ENCODE results near the gene TNFAIP8L3. TPM values are rescaled to one million over a fixed set of nuclear protein-coding genes. Genes with fewer than 3 reads are reported as not detected.

The TNFAIP8L3 gene
- total RNA-seq, 2 donors from 2014 or later: 33.3 to 42.0 TPM

DNA sequence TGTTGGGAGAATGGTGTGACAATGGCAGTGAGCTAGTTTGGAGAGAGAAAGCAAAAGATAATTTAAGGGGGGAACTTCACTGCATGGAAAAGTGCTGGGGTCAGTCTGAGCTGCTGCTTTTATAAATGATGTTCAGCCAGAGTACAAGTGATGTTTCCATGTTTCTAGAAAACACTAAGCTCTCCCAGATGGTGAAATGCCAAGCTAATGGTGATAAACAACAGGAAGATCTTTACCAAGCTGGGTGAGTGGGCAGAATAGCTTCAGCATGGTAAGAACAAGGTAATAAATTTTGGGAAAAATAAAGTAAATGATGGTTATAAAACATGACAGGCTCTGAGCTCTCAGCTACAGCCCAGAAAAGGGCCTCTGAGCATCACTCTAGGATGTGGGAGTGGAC lies 29.4 kb downstream of the TNFAIP8L3 start:
- H3K27me3 ChIP-seq (replicated peaks; ENCODE audit: insufficient read depth): no peaks in the 10 kb centered on the region
- peaks cover 3 to 12% of the 10 kb centered on the region in 2 donors for H3K4me1 ChIP-seq (ENCODE audit: control insufficient read depth in 1 of 2, low read depth in 2 of 2)
- TF ChIP-seq, protein P1, sequence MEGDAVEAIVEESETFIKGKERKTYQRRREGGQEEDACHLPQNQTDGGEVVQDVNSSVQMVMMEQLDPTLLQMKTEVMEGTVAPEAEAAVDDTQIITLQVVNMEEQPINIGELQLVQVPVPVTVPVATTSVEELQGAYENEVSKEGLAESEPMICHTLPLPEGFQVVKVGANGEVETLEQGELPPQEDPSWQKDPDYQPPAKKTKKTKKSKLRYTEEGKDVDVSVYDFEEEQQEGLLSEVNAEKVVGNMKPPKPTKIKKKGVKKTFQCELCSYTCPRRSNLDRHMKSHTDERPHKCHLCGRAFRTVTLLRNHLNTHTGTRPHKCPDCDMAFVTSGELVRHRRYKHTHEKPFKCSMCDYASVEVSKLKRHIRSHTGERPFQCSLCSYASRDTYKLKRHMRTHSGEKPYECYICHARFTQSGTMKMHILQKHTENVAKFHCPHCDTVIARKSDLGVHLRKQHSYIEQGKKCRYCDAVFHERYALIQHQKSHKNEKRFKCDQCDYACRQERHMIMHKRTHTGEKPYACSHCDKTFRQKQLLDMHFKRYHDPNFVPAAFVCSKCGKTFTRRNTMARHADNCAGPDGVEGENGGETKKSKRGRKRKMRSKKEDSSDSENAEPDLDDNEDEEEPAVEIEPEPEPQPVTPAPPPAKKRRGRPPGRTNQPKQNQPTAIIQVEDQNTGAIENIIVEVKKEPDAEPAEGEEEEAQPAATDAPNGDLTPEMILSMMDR (IDR thresholded peaks at IDR 0.05): no peak
- ATAC-seq (ENCODE audit: insufficient number of reproducible peaks, low FRiP score, low read depth) (no peak), DNase-seq (ENCODE audit: low spot score) (no peak)
- H3K36me3 ChIP-seq: no peaks in the 10 kb centered on the region
- no peak overlapping the region for H3K27ac ChIP-seq
- no peaks in the 10 kb centered on the region for H3K9me3 ChIP-seq
- H3K4me3 ChIP-seq: no peak overlapping the region

- no peak overlapping the region for H3K27ac ChIP-seq
- H3K27me3 ChIP-seq (replicated peaks; ENCODE audit: insufficient read depth): no peaks in the 10 kb centered on the region
- peaks cover 3 to 12% of the 10 kb centered on the region in 2 donors for H3K4me1 ChIP-seq (ENCODE audit: control insufficient read depth in 1 of 2, low read depth in 2 of 2)
- TF ChIP-seq, protein P1 (IDR thresholded peaks at IDR 0.05): no peak
- ATAC-seq (ENCODE audit: insufficient number of reproducible peaks, low FRiP score, low read depth): no peak
- H3K4me3 ChIP-seq: no peak overlapping the region
- peaks cover 3% of the 10 kb centered on the region for H3K36me3 ChIP-seq
- no peaks in the 10 kb centered on the region for H3K9me3 ChIP-seq
- DNase-seq (ENCODE audit: low spot score): no peak
Observed at GRCh38 chr15:51062736-51063135, 32.0 kb downstream of the TNFAIP8L3 start.

- DNase-seq (ENCODE audit: low spot score): no peak
- no peaks in the 10 kb centered on the region for H3K9me3 ChIP-seq
- ATAC-seq (ENCODE audit: insufficient number of reproducible peaks, low FRiP score, low read depth): no peak
- no peak overlapping the region for H3K27ac ChIP-seq
- H3K4me1 ChIP-seq (ENCODE audit: control insufficient read depth in 1 of 2, low read depth in 2 of 2): peaks cover 0 to under 1% of the 10 kb centered on the region in 2 donors
- TF ChIP-seq, protein P1 (IDR thresholded peaks at IDR 0.05): no peak
- no peak overlapping the region for H3K4me3 ChIP-seq
- peaks cover 22% of the 10 kb centered on the region for H3K36me3 ChIP-seq
- H3K27me3 ChIP-seq (replicated peaks; ENCODE audit: insufficient read depth): no peaks in the 10 kb centered on the region
Observed at GRCh38 chr15:51060030-51060673, 34.6 kb downstream of the TNFAIP8L3 start.

DNA sequence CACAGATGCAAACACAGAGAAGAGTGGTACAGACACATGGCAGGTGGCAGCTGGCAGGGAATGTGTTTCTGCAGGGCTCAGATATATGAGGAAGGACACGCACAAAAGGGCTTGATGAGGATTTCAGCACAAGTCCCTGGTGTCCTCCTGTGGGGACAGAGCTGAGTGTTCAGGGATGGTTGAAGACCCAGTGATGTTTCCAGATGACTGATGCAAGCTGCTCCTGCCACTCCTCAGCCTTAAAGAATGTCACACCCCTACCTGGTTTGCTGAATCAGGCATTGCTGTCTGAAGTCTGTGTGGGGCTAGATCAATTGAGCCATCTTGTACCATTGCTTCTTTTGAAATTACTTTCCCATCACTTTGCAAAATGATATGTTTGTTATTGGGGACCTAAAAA lies 40.2 kb downstream of the TNFAIP8L3 start:
- Histone ChIP-seq H3K4me3 (no peak overlapping the region), H3K27me3 (replicated peaks; ENCODE audit: insufficient read depth) (no peaks in the 10 kb centered on the region), H3K9me3 (no peaks in the 10 kb centered on the region), H3K4me1 (ENCODE audit: control insufficient read depth in 1 of 2, low read depth in 2 of 2) (peaks cover 10 to 22% of the 10 kb centered on the region in 2 donors), H3K36me3 (peaks cover 22% of the 10 kb centered on the region), H3K27ac (no peak overlapping the region)
- ATAC-seq (ENCODE audit: insufficient number of reproducible peaks, low FRiP score, low read depth) (no peak), DNase-seq (ENCODE audit: low spot score) (no peak)
- TF ChIP-seq, protein P1 (IDR thresholded peaks at IDR 0.05): no peak

- Histone ChIP-seq H3K4me1 (ENCODE audit: control insufficient read depth in 1 of 2, low read depth in 2 of 2) (peaks cover 10 to 22% of the 10 kb centered on the region in 2 donors), H3K9me3 (no peaks in the 10 kb centered on the region), H3K27me3 (replicated peaks; ENCODE audit: insufficient read depth) (no peaks in the 10 kb centered on the region), H3K27ac (no peak overlapping the region), H3K4me3 (no peak overlapping the region), H3K36me3 (peaks cover 22% of the 10 kb centered on the region)
- TF ChIP-seq, protein P1 (IDR thresholded peaks at IDR 0.05): no peak
- DNase-seq (ENCODE audit: low spot score) (no peak), ATAC-seq (ENCODE audit: insufficient number of reproducible peaks, low FRiP score, low read depth) (no peak)
Observed at GRCh38 chr15:51053571-51053970, 41.1 kb downstream of the TNFAIP8L3 start.
